NCI-H187 treated with DMSO at 0.1 percent for 48 hours (cell line): ENCODE results near the gene MBD5.
A peak's percentile ranks its signal among the peaks of the same experiment; 100 is the strongest.
"Not testable (repeated sequence)": the region's sequence is repeated elsewhere in the genome, so short reads cannot be mapped to it uniquely, and the experiment has no call there.

Experiments
- DNase-seq: peaks from one replicate; lab custom pipeline; 2025; lab: John Stamatoyannopoulos, UW

MBD5 gene

GRCh38 chr2:148021059-148021861 lies at the start of gene MBD5:
Gene MBD5, plus strand, starts transcription at chr2:148021091.
- DNase-seq, result no peak

GRCh38 chr2:147976102-147976501 lies 44.8 kb upstream of the MBD5 start:
- no peak for DNase-seq

- DNase-seq, result no peak
Observed at GRCh38 chr2:147977679-147978078, 43.2 kb upstream of the MBD5 start.

GRCh38 chr2:147980940-147981528 lies 39.9 kb upstream of the MBD5 start:
- no peak for DNase-seq

- DNase-seq, result no peak
Observed at GRCh38 chr2:147989102-147989501, 31.8 kb upstream of the MBD5 start.

GRCh38 chr2:147989809-147990403 lies 31.0 kb upstream of the MBD5 start:
- DNase-seq, result no peak

- not testable (repeated sequence) for DNase-seq
Observed at GRCh38 chr2:147994965-147995364, 25.9 kb upstream of the MBD5 start.

GRCh38 chr2:147996828-147997227 lies 24.1 kb upstream of the MBD5 start:
- no peak for DNase-seq

- no peak for DNase-seq
Observed at GRCh38 chr2:147998203-147998602, 22.7 kb upstream of the MBD5 start.

- DNase-seq, result no peak
Observed at GRCh38 chr2:147999126-147999525, 21.8 kb upstream of the MBD5 start.

- DNase-seq, result no peak
Observed at GRCh38 chr2:148000095-148000494, 20.8 kb upstream of the MBD5 start.

GRCh38 chr2:148002420-148002819 lies 18.5 kb upstream of the MBD5 start:
- DNase-seq, result not testable (repeated sequence)

GRCh38 chr2:148006249-148007007 lies 14.5 kb upstream of the MBD5 start:
- no peak for DNase-seq

- DNase-seq, result no peak
Observed at GRCh38 chr2:148007219-148007900, 13.5 kb upstream of the MBD5 start.

- DNase-seq, result not testable (repeated sequence)
Observed at GRCh38 chr2:148008411-148008810, 12.5 kb upstream of the MBD5 start.

GRCh38 chr2:148013876-148014275 lies 7.0 kb upstream of the MBD5 start:
- no peak for DNase-seq

- no peak for DNase-seq
Observed at GRCh38 chr2:148014616-148015015, 6.3 kb upstream of the MBD5 start.

- peak; percentile 97 for DNase-seq
Observed at GRCh38 chr2:148020111-148021058, 506 bp upstream of the MBD5 start, which contains the start of gene ORC4. Gene ORC4, minus strand, starts transcription at chr2:148020737. Its CDS starts 44,779 bp downstream, at chr2:147975958.

- no peak for DNase-seq
Observed at GRCh38 chr2:148021886-148022285, 995 bp downstream of the MBD5 start.

GRCh38 chr2:148022351-148022750 lies 1.5 kb downstream of the MBD5 start:
- no peak for DNase-seq

- no peak for DNase-seq
Observed at GRCh38 chr2:148022882-148023281, 2.0 kb downstream of the MBD5 start.
